Measurements from ENCODE around the gene TFDP1.
"Not testable (repeated sequence)": the region's sequence is repeated elsewhere in the genome, so short reads cannot be mapped to it uniquely, and the experiment has no call there.

Gene TFDP1

DNA sequence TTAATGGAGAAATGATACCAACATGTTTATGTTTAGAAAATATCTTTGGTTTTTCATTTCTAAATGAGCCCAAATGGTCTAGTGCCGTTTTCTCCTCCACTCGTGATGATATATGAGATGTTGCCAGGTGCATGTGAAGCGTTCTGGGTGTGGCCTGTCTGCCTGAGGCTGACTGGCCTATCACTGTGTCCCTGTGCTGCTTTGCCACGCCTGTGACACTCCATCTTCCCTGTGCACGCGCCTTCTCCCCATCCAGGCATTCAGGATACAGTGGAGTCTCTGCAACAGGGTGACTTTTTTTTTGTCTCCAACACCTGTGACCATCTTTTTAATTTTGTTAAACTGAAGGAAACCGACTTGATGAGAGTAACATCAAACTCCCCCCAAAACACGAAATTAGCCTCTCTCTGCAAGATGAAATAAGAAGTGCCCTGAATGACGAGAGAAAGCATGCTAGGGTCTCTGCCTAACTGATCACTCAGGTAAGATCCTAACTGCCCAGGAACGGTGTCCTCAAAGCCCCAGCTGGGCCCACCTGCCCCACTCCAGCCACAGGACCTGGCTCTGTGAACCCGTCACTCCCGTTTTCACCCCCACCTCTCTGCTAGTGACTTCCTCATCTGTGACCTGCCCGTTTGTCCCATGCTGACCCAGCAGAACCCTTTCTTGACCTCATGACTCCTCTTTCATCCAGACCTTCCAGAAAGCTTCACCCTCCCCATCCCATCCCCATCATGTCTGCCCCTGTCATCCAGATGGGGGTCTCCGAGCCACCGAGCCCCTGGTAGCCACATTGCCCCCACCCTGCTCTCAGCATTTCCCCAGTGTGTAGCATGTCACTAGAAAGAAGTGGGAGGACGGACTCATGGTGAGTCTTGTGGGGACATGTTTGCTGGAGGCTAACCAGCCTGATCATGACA, 33.2 kb upstream of the TFDP1 start:
- no peak for DNase-seq

DNA sequence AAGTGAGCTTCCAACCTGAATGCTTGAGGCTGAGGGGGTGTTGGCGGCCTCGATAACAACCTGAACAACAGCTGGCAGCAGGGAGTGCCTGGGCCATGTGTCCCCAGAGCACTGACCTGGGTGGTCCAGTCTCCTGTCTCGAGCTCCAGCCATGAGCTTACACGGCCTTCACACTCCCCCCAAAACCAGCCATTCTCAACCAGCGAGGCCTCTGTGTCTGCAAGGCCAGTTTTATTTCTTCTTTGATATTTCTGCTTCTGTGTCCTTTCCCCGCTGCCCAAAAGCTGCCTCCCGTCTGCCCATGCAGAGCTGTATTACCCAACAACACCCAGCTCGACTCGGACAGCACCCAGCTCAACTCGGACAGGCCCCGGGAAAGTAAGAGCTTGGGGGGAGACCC, 32.5 kb upstream of the TFDP1 start:
- DNase-seq: no peak

DNA sequence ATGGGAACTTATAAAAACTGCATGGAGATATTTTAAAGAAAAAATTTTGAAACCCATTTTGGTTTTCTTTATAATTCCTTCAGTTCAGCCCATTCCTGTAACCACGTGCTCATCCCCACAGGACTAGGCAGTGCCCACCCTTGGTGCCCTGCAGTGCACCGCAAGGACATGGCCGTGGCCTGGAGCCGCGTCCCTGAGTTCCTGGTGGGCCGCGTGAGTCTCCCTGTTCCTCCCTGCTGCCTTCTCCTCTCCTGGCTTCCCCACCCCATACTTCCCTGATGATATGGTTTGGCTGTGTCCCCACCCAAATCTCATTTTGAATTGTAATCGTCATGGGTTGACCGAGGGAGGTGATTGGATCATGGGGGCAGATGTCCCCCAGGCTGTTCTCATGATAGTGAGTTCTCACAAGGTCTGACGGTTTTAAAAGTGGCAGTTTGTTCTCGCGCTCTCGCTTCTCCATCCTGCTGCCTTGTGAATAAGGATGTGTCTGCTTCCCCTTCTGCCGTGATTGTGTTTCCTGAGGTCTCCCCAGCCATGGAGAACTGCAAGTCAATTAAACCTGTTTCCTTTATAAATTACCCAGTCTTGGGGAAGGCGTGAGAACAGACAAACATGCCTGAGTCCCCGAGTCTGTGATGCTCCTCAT, 31.6 kb upstream of the TFDP1 start:
- no peak for DNase-seq

DNA sequence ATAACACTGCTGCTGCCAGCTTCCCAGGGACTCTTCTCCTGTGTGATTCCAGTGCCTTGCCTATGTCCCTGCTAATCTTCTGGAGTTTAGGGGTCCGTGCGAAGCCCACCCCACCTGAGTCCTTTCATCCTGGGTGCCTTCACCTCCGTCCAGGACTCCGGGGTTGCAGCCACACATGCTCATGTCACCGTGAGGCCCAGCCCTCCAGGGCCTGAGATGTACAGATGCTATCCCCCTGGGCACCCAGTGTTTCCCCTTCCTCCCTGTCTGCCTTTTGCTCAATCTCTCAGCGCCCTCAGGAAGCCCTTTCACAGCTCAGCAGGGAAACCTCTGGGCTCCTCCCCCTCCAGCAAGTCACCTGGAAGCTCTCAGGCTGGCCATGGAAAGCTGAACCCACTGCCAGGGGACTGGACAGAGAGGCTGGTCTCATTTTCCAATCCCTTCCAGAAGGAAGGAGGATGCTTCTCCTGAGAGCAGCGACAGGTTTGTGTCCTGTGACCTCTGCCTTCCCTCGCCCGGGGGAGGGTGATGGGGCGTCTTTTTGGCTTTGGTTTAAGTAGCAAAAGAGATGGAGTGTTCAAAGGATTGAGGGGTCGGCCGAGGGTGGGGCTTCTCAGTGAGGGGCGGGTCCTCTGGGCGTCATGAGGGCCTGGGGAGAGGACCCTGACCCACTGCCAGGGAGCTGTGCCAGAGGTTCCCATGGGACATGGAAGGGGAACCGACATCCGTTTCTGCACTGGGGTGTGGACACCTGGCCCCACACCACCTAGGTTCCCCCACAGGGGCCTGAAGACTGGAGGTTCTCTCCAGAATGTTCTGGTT, 30.8 kb upstream of the TFDP1 start:
- DNase-seq: no peak

DNA sequence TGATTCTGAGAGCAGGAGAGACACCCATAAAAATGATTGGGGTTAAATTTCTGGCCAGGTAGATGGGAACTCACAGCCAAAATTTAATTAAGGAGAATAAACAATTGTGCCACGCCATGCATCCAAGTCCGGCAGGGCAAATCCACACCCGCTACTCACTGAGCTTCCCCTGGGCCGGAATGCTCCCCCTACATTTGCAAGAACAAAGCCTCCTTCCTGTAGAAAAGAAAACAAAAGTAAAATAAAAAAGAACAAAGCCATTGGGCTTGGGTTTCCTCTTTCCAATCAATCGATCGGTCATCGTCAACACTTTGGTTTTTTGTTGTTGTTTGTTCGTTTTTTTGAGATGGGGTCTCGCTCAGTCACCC, 30.2 kb upstream of the TFDP1 start:
- no peak for DNase-seq

DNA sequence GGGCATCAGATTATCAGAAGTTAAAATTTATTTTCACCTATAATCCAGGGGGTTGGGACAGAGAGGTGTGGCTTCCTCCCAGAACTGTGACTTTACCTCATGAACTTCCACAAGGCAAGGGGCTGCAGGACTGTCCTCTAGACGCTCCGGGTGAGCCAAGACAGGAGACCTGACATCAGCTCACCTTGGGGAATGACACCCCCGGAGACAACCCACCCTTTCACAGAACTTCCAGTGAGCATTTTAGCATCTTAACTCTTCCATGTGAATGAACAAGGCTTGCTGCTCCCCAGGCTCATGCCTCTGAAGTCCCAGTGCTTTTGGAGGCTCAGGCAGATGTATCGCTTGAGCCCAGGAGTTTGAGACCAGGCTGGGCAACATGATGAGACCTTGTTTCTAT, 29.4 kb upstream of the TFDP1 start:
- DNase-seq: no peak

DNA sequence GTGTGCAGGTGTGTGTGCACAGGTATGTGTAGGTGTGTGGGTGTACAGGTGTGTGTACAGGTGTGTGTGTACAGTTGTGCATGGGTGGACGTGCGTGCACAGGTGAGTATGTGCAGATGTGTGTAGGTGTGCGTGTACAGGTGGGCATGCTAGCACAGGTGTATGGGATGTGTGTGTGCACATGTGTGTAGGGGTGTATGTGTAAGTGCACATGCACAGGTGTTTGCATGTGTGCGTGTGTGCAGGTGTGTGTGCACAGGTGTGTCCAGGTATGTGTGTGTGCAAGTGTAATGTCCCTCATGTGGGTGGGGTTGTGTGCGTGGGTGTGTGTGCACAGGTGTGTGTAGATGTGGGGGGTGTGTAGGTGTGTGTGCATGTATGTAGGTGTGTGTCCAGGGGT, 27.5 kb upstream of the TFDP1 start:
- no peak for DNase-seq

DNA sequence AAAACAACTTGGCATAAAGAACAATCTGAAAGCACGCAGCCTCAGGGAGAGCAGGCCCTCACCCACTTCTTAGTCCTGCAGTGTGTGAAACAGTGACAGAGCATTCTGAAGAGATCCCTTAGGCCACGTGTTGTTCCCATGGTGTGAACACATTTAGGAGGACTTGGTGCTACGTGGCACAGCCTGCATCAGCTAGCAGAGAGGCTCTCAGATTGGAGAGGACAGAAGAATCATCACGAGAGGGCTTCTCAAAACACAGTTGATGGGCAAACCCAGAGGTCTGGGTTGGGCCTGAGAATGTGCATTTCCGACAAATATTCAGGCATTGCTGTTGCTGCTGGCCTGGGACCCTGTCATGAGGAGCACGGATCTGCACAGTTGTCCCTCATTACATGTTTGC, 26.1 kb upstream of the TFDP1 start:
- DNase-seq: no peak

DNA sequence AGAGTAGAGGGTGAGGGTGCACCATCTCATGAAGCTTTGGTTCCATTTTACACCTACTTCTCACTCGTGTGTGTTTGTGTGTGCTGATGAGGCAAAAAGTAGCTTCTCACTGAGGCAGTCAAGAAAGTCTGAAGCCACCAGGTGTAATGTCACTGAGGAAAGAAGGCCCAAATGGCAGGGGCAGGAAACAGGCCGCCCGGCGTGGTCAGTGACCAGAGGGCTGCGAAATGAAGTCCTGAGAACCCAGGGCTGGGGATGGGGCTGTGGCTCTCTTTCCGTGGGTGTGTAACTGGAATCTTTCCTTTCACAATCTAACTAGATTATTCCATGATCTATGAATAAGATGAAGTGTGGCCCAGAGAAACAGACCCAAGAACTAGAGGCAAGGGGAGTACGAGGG, 25.5 kb upstream of the TFDP1 start:
- no peak for DNase-seq

DNA sequence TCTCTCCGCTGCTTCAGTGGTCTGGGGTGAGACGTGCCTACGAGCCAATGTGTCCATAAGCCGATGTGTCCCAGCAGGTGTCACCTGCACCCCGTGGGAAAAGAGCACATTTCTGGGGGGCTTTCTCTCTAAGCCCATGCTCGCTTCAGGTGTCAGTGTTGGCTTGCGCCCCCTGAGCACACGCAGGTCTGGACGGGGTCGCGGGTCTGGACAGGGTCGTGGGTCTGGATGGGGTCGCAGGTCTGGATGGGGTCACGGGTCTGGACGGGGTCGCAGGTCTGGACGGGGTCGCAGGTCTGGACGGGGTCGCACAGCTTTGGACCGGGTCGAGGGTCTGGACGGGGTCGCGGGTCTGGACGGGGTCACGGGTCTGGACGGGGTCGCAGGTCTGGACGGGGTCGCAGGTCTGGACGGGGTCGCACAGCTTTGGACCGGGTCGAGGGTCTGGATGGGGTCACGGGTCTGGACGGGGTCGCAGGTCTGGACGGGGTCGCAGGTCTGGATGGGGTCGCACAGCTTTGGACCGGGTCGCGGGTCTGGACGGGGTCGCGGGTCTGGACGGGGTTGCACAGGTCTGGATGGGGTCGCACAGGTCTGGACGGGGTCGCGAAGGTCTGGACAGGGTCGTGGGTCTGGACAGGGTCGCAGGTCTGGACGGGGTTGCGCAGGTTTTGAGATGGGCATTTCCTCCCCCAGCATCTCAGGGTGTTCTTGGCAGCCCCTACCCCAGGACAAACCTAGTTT, 24.5 kb upstream of the TFDP1 start:
- DNase-seq: no peak

DNA sequence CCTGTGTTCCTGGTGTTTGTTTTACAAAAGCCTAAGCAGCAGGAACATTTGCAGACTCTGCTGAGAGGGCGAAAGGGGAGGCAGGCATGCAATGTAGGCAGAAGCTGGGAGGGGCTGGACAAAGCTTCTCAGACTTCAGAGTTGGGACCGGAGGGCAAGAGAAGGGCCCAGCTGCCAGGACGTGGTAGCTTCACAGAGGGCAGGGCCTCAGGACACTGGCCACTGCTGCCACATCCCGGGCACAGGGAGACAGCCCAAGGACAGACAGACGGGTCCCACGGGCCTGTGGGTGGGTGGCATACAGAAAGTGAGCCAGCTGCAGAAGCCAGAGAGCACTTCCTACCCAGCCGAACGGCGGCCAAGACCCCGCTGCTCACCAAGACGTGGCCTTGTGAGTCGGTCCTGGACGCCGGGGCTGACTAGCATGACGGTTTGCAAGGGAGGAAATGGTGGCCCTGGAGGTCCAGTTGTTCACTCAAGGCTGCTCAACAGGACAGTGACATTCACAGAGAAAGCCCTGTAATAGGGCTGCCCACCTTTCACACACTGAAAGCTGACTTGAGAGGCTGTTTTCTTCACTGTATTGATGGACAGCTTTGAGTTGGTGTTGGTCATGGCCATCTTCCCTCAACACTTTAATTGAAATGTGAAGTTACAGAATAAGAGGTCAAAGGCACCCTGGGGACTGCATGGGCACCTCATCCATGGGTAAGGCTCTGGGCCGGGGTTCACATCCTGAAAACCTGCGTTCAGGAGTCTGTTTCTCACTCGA, 23.7 kb upstream of the TFDP1 start:
- DNase-seq: no peak

DNA sequence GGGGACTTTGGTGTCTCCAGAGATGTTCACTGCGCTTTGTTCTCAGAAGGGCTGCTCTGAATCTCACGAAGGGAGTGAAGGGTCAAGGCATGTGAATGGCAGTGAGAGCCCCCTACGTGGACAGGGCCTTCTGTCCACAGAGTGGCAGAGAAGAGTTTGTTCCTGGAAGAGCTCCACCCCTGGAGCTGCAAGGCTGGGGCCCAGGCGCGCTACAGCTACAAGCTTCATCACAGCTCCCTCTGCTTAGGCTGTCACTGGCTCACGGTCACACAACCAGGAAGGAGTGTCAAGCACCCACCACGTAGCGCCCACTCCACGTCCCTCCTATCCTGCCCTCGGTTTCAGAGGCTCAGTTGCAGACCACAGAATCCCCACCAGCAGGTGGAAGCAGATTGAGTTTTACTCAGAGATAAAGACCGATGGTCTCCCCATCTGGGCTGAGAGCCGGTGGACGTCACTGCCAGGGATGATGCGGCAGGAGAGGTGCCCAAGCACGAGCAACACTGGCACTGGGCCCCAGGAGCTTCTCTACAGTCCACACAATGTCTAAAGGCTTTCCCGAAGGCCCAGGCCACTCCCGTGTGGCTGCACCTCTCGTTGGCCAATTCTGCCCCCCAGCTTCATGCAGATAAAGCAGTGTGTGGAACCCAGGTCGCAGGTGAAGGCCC, 23.0 kb upstream of the TFDP1 start:
- DNase-seq: no peak

DNA sequence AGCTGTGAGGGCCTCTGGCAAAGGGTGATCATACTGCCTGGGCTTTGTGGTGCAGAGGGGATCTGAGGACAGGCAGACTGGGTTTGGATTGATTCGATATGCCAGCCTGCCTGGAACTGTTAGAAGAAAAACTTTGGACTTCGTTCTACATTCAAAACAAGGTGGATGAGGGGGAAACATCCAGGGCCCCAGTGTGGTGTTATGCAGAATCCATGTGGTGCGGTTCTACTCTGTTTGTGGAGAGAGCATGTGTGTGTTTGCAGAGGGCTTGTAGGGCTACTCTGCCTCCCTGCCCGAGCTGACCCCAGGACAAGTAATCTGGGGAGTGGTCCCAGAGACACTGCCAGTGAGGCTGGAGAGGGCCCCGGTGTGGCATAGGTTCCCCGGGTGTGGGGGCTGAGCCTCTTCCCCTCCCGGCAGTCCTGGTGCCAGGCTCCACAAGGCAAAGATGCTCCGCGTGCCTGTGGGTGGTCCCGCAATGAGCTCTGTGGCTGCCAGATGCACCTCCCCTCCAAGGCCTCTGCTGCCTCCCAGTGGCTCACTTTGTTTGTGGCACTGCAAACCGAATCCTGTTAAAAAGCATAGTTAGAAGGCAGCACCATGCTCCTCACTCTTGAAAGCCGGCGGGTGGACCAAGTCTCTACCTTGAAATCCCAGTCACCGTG, 22.3 kb upstream of the TFDP1 start:
- no peak for DNase-seq

DNA sequence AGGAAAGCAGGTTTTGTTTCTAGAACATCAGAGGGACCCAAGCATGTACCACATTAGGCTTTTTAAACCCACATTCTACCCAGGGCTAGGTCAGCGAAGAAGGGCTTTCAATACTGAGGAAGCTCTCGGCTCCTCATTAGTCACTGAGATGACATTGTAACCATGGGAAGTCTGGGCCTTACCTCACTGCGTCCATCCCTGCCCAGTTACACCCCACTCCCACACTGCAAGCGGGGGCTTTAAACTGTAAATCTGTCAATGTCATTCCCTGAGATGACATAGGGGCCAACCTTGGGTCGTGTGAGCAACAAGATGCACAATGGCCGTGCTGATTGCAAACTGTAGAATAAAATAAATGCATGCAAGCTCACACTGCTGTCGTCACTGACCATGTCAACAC, 21.7 kb upstream of the TFDP1 start:
- DNase-seq: no peak

DNA sequence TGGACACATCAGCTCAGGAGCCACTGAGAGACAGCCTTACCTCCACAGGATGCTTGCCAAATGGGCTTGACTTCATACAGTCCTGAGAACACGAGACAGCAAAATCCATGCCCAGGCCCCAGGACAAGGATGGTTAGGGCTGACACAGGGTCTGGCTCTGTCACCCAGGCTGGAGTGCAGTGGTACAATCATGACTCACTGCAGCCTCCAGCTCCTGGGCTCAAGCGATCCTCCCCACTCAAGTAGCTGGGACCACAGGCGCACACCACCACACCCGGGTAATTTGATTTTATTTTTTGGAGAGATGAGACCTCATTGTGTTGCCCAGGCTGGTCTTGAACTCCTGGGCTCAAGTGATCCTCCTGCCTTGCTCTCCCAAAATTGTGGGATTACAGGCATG, 21.0 kb upstream of the TFDP1 start:
- DNase-seq: not testable (repeated sequence)

DNA sequence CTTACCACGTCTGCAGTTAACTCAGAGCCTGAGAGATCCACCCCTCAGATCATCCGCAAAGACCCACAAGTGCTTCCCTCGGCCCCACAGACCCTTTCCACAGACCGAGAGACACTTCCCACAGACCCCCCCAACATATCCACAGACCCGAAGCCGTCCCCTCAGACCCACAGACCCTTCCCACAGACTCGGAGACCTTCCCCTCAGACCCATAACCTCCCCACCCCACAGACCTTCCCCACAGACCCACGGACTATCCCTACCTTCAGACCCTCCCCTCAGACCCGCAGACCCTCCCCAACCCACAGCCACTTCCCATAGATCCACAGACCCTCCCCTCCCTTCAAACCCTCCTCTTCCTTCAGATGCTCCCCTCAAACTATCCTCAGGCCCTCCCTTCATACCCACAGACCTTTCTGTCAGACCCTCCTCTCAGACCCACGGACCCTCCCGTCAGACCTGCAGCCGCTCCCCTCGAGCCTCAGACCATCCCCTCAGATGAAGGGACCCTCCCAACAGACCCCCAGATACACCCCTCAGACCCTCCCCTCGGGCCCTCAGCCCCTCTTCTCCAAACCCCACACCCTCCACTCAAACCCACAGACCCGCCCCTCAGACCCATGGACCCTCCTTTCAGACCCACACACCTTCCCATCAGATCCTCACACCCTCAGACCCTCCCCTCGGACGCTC, 20.1 kb upstream of the TFDP1 start:
- DNase-seq: no peak

DNA sequence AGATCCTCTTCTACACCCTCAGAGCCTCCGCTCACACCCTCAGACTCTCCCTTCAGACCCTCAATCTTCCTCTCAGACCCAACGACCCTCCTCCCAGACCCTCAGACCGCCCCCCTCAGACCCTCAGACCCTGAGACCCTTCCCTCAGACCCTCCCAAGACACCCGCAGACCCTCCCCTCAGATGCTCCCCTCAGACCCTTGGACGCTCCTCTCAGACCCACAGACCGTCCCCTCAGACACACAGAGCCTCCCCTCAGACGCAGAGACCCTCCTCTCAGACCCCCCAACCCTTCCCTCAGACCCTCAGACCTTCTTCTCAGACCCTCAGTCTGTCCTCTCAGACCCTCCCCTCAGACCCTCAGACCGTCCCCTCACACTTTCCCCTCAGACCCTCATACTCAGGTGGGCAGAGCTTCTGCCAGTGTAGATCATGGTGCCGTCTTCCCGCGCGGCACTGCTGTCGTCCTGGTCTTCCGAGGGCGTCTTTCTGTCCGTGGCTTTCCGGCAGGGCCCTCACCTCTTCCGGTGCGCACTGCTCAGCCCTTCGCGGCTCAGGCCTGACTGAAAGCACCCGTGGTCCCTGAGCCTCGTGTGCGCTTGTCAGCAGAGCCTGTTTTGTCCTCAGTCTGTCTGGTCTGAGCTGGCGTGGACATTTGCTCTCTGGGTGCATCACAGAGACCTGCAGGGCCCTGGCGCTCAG, 18.9 kb upstream of the TFDP1 start:
- no peak for DNase-seq

DNA sequence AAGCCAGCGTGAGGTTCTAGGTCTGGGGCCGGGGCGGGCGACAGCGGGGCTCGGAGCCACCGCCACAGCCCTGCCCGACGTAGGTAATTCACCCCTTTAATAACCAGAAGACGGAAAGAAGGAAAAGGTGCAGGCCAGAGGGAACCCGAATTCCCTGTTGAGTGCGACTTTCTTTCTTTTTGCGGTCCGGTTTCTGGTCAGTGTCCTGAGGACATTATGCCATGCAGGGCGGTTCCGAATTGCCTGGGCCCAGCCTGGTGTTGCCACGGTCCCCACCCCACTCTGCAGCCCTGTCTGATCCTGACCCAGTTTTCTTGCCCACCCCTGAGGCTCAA, 18.4 kb upstream of the TFDP1 start:
- DNase-seq: no peak

DNA sequence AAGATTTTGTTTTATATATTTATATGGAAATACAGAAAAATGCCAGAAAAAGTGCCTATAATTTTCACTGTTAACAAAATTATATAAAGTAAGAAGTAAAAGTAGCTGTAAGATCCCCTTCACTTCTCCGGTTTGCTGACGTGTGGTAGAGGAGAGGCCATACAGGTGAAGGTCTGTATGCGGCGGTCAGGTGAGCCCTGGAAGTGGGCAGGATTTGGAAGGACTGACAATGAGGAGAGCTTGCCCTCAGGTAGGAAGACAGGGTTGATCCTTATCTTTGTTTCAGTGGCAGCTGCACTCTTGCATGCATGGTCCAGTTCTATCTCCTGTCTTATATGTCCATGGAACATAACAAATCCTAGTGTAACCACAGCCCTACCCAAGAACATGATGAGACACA, 16.9 kb upstream of the TFDP1 start:
- DNase-seq: no peak

DNA sequence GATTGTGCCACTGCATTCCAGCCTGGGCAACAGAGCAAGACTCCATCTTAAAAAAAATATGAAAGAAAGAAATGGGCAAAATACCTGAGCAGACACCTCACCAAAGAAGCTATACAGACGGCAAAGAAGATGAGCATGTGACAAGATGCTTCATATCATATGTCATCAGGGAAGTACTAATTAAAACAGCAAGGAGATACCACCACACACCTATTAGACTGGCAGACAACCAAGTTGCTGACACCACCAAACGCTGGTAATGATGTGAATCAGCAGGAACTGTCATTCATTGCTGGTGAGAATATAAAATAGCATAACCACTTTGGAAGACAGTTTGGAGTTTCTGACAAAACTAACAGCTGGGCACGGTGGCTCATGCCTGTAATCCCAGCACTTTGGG, 11.5 kb upstream of the TFDP1 start:
- no peak for DNase-seq
